ENCODE data around the gene SLAIN1. TPM values are rescaled to one million over a fixed set of nuclear protein-coding genes. Genes with fewer than 3 reads are reported as not detected.

Gene SLAIN1
- total RNA-seq, 5 donors from 2014 or later (not counting 1 experiment from before 2014, with no cell fraction given) = 37.4 to 41.8 (median 38.9) TPM

- H3K27me3 Mint-ChIP-seq = no peaks in the 10 kb centered on the region
- H3K4me1 Mint-ChIP-seq = peaks cover 49 to 54% (median 51%) of the 10 kb centered on the region in 3 donors
- Histone ChIP-seq H3K4me1 (ENCODE audit: control insufficient read depth in 1 of 2, extremely low read depth in 1 of 2, insufficient read depth in 2 of 2, low read length in 2 of 2) (peaks cover 6 to 17% of the 10 kb centered on the region in 2 experiments), H3K9me3 (no peaks in the 10 kb centered on the region), H3K4me3 (ENCODE audit: control insufficient read depth in 1 of 2, extremely low read depth in 1 of 2, low read length in 1 of 2) (no peak overlapping the region), H3K27me3 (replicated peaks in 1 of 2; ENCODE audit: control insufficient read depth in 2 of 2, extremely low read depth in 1 of 2, insufficient read depth in 2 of 2, low read length in 1 of 2) (no peaks in the 10 kb centered on the region), H3K27ac (ENCODE audit: low read length) (no peak overlapping the region), H3K36me3 (ENCODE audit: control insufficient read depth in 2 of 2, extremely low read depth in 1 of 2, insufficient read depth in 1 of 2, low read length in 1 of 2) (no peaks in the 10 kb centered on the region)
- no peaks in the 10 kb centered on the region for H3K9me3 Mint-ChIP-seq
- DNase-seq = no peak
- peak overlapping the region in 1 of 3 donors; percentile 23 for H3K4me3 Mint-ChIP-seq
- no peak for ATAC-seq (replicated peaks in 1 of 4)
- ChIA-PET CTCF (interaction anchor here in 1 of 2 donors (0.6 to 1.7 kb wide), 3 partner anchors 10 to 224 kb away, joined by 3 to 5 read pairs (median 5); no protein-coding TSS in a partner anchor), POLR2A (interaction anchor here (0.6 to 0.7 kb wide), 2 partner anchors 13 to 51 kb away, joined by 3 to 8 read pairs; no protein-coding TSS in a partner anchor)
- no peak overlapping the region for H3K27ac Mint-ChIP-seq
- peaks cover 7% of the 10 kb centered on the region for H3K36me3 Mint-ChIP-seq
These were observed 3.8 kb downstream of the SLAIN1 start for GRCh38 chr13:77701305-77701704.

- 83% methylated on average over 1 of the region's 1 CpG for WGBS (ENCODE audit: insufficient coverage)
- Histone ChIP-seq H3K4me1 (ENCODE audit: control insufficient read depth in 1 of 2, extremely low read depth in 1 of 2, insufficient read depth in 2 of 2, low read length in 2 of 2) (peaks cover 0 to 10% of the 10 kb centered on the region in 2 experiments), H3K36me3 (ENCODE audit: control insufficient read depth in 2 of 2, extremely low read depth in 1 of 2, insufficient read depth in 1 of 2, low read length in 1 of 2) (no peaks in the 10 kb centered on the region), H3K9me3 (peaks cover under 1% of the 10 kb centered on the region), H3K4me3 (ENCODE audit: control insufficient read depth in 1 of 2, extremely low read depth in 1 of 2, low read length in 1 of 2) (no peak overlapping the region), H3K27me3 (replicated peaks in 1 of 2; ENCODE audit: control insufficient read depth in 2 of 2, extremely low read depth in 1 of 2, insufficient read depth in 2 of 2, low read length in 1 of 2) (no peaks in the 10 kb centered on the region), H3K27ac (ENCODE audit: low read length) (no peak overlapping the region)
- Mint-ChIP-seq H3K36me3 (peaks cover 18% of the 10 kb centered on the region), H3K4me1 (peaks cover 42 to 49% (median 45%) of the 10 kb centered on the region in 3 donors), H3K4me3 (no peak overlapping the region), H3K9me3 (peaks cover 0 to 4% (median 1%) of the 10 kb centered on the region in 3 donors), H3K27ac (no peak overlapping the region), H3K27me3 (no peaks in the 10 kb centered on the region)
- ATAC-seq (replicated peaks in 1 of 4) (no peak), DNase-seq (no peak)
- CTCF ChIA-PET = interaction anchor here in 1 of 2 donors (0.6 to 1.7 kb wide), 2 partner anchors 11 to 794 kb away, joined by 3 to 5 read pairs; no protein-coding TSS in a partner anchor
- POLR2A ChIA-PET = interaction anchor here in 1 of 2 donors (0.5 kb wide), 1 partner anchor 50 kb away, joined by 3 read pairs; no protein-coding TSS in a partner anchor
These were observed 4.9 kb downstream of the SLAIN1 start for GRCh38 chr13:77702366-77702765.

GRCh38 chr13:77703408-77703807 is 5.9 kb downstream of the SLAIN1 start:
- H3K9me3 ChIP-seq = peaks cover 6% of the 10 kb centered on the region
- DNase-seq = no peak
- peaks cover 0 to 10% of the 10 kb centered on the region in 2 experiments for H3K4me1 ChIP-seq (ENCODE audit: control insufficient read depth in 1 of 2, extremely low read depth in 1 of 2, insufficient read depth in 2 of 2, low read length in 2 of 2)
- Mint-ChIP-seq H3K4me3 (no peak overlapping the region), H3K36me3 (peaks cover 28% of the 10 kb centered on the region), H3K4me1 (peaks cover 44 to 49% (median 48%) of the 10 kb centered on the region in 3 donors), H3K9me3 (peaks cover 0 to 11% (median 9%) of the 10 kb centered on the region in 3 donors), H3K27me3 (no peaks in the 10 kb centered on the region), H3K27ac (no peak overlapping the region)
- ChIA-PET POLR2A (no interaction called here), CTCF (no interaction called here)
- ATAC-seq (replicated peaks in 1 of 4) = no peak
- no peaks in the 10 kb centered on the region for H3K36me3 ChIP-seq (ENCODE audit: control insufficient read depth in 2 of 2, extremely low read depth in 1 of 2, insufficient read depth in 1 of 2, low read length in 1 of 2)
- no peak overlapping the region for H3K27ac ChIP-seq (ENCODE audit: low read length)
- 100% methylated on average over 2 of the region's 5 CpGs for WGBS (ENCODE audit: insufficient coverage)
- H3K4me3 ChIP-seq (ENCODE audit: control insufficient read depth in 1 of 2, extremely low read depth in 1 of 2, low read length in 1 of 2) = no peak overlapping the region
- H3K27me3 ChIP-seq (replicated peaks in 1 of 2; ENCODE audit: control insufficient read depth in 2 of 2, extremely low read depth in 1 of 2, insufficient read depth in 2 of 2, low read length in 1 of 2) = no peaks in the 10 kb centered on the region

- DNase-seq (no peak), ATAC-seq (replicated peaks in 1 of 4) (no peak)
- H3K27ac ChIP-seq (ENCODE audit: low read length) = no peak overlapping the region
- no peaks in the 10 kb centered on the region for H3K9me3 ChIP-seq
- no peak overlapping the region for H3K4me3 ChIP-seq (ENCODE audit: control insufficient read depth in 1 of 2, extremely low read depth in 1 of 2, low read length in 1 of 2)
- H3K36me3 Mint-ChIP-seq = peaks cover 17% of the 10 kb centered on the region
- H3K27me3 Mint-ChIP-seq = no peaks in the 10 kb centered on the region
- CTCF ChIA-PET = no interaction called here
- peaks cover 59 to 69% (median 66%) of the 10 kb centered on the region in 3 donors for H3K4me1 Mint-ChIP-seq
- no peaks in the 10 kb centered on the region for H3K27me3 ChIP-seq (replicated peaks in 1 of 2; ENCODE audit: control insufficient read depth in 2 of 2, extremely low read depth in 1 of 2, insufficient read depth in 2 of 2, low read length in 1 of 2)
- H3K27ac Mint-ChIP-seq = no peak overlapping the region
- no peaks in the 10 kb centered on the region for H3K4me1 ChIP-seq (ENCODE audit: control insufficient read depth in 1 of 2, extremely low read depth in 1 of 2, insufficient read depth in 2 of 2, low read length in 2 of 2)
- H3K36me3 ChIP-seq (ENCODE audit: control insufficient read depth in 2 of 2, extremely low read depth in 1 of 2, insufficient read depth in 1 of 2, low read length in 1 of 2) = no peaks in the 10 kb centered on the region
- POLR2A ChIA-PET = no interaction called here
- WGBS (ENCODE audit: insufficient coverage) = no CpG with 5 or more reads among the region's 3 CpGs
- H3K4me3 Mint-ChIP-seq = no peak overlapping the region
- peaks cover 9 to 27% (median 15%) of the 10 kb centered on the region in 3 donors for H3K9me3 Mint-ChIP-seq
These were observed 16.8 kb downstream of the SLAIN1 start for GRCh38 chr13:77714119-77714755.

- Mint-ChIP-seq H3K4me3 (no peak overlapping the region), H3K36me3 (peaks cover 26% of the 10 kb centered on the region), H3K4me1 (peaks cover 65 to 73% (median 71%) of the 10 kb centered on the region in 3 donors), H3K27ac (peak overlapping the region in 1 of 2 donors; percentile 59), H3K9me3 (peaks cover 8 to 24% (median 14%) of the 10 kb centered on the region in 3 donors), H3K27me3 (no peaks in the 10 kb centered on the region)
- ATAC-seq (replicated peaks in 1 of 4) = no peak
- Histone ChIP-seq H3K9me3 (no peaks in the 10 kb centered on the region), H3K36me3 (ENCODE audit: control insufficient read depth in 2 of 2, extremely low read depth in 1 of 2, insufficient read depth in 1 of 2, low read length in 1 of 2) (peaks cover 0 to 6% of the 10 kb centered on the region in 2 donors), H3K4me3 (ENCODE audit: control insufficient read depth in 1 of 2, extremely low read depth in 1 of 2, low read length in 1 of 2) (no peak overlapping the region), H3K27ac (ENCODE audit: low read length) (no peak overlapping the region), H3K27me3 (replicated peaks in 1 of 2; ENCODE audit: control insufficient read depth in 2 of 2, extremely low read depth in 1 of 2, insufficient read depth in 2 of 2, low read length in 1 of 2) (no peaks in the 10 kb centered on the region), H3K4me1 (ENCODE audit: control insufficient read depth in 1 of 2, extremely low read depth in 1 of 2, insufficient read depth in 2 of 2, low read length in 2 of 2) (no peaks in the 10 kb centered on the region)
- ChIA-PET POLR2A (no interaction called here), CTCF (interaction anchor here in 1 of 2 donors (0.8 kb wide), 1 partner anchor 10 kb away, joined by 3 read pairs; no protein-coding TSS in a partner anchor)
- DNase-seq = no peak
- WGBS (ENCODE audit: insufficient coverage) = no CpG with 5 or more reads among the region's 1 CpG
These were observed 17.9 kb downstream of the SLAIN1 start for GRCh38 chr13:77715233-77715891.

GRCh38 chr13:77716692-77717091 is 19.2 kb downstream of the SLAIN1 start:
- H3K4me3 ChIP-seq (ENCODE audit: control insufficient read depth in 1 of 2, extremely low read depth in 1 of 2, low read length in 1 of 2) = no peak overlapping the region
- no CpG with 5 or more reads among the region's 2 CpGs for WGBS (ENCODE audit: insufficient coverage)
- H3K27me3 ChIP-seq (replicated peaks in 1 of 2; ENCODE audit: control insufficient read depth in 2 of 2, extremely low read depth in 1 of 2, insufficient read depth in 2 of 2, low read length in 1 of 2) = no peaks in the 10 kb centered on the region
- H3K36me3 Mint-ChIP-seq = peaks cover 30% of the 10 kb centered on the region
- H3K4me3 Mint-ChIP-seq = no peak overlapping the region
- peaks cover 0 to 18% of the 10 kb centered on the region in 2 donors for H3K36me3 ChIP-seq (ENCODE audit: control insufficient read depth in 2 of 2, extremely low read depth in 1 of 2, insufficient read depth in 1 of 2, low read length in 1 of 2)
- ATAC-seq (replicated peaks in 1 of 4) = no peak
- no peak overlapping the region for H3K27ac ChIP-seq (ENCODE audit: low read length)
- H3K9me3 Mint-ChIP-seq = peaks cover 0 to 13% (median 7%) of the 10 kb centered on the region in 3 donors
- H3K9me3 ChIP-seq = no peaks in the 10 kb centered on the region
- POLR2A ChIA-PET = interaction anchor here (0.7 kb wide), 2 partner anchors 14 to 240 kb away, joined by 3 to 7 read pairs; no protein-coding TSS in a partner anchor
- H3K27me3 Mint-ChIP-seq = no peaks in the 10 kb centered on the region
- H3K4me1 ChIP-seq (ENCODE audit: control insufficient read depth in 1 of 2, extremely low read depth in 1 of 2, insufficient read depth in 2 of 2, low read length in 2 of 2) = no peaks in the 10 kb centered on the region
- CTCF ChIA-PET = no interaction called here
- DNase-seq = no peak
- H3K4me1 Mint-ChIP-seq = peaks cover 71 to 81% (median 76%) of the 10 kb centered on the region in 3 donors
- no peak overlapping the region for H3K27ac Mint-ChIP-seq
